ENCODE results near the gene AFF2. TPM values are rescaled to one million over a fixed set of nuclear protein-coding genes. Genes with fewer than 3 reads are reported as not detected.

Gene AFF2
- total and polyA plus RNA-seq, 10 donors, result 0.04 to 26.6 (median 8.7) TPM

GRCh38 chrX:148961985-148962384 lies 461.6 kb downstream of the AFF2 start:
- no peak for DNase-seq
- Histone ChIP-seq H3K36me3 (peaks cover 0 to 3% (median 0%) of the 10 kb centered on the region in 6 donors), H3K9me3 (no peaks in the 10 kb centered on the region), H3K4me1 (no peaks in the 10 kb centered on the region), H3K27ac (no peak overlapping the region), H3K27me3 (replicated peaks in 1 of 7) (no peaks in the 10 kb centered on the region), H3K4me3 (no peak overlapping the region)
- no peak for TF ChIP-seq POLR2AphosphoS5 (IDR thresholded peaks at IDR 0.05)
- TF ChIP-seq POLR2A (IDR thresholded peaks at IDR 0.05), result no peak
- no peak for TF ChIP-seq CTCF (IDR thresholded peaks at IDR 0.05 in 8 of 11, conservative IDR thresholded peaks at IDR 0.05 in 3 of 11)
- intact Hi-C loops (cut with DNase I; ENCODE audit: low total_unique reads), result no loop called here
- 77 to 90% (median 86%) methylated on average over 4 of the region's 4 CpGs for WGBS, 5 donors

- Histone ChIP-seq H3K27ac (no peak overlapping the region), H3K4me1 (no peaks in the 10 kb centered on the region), H3K4me3 (no peak overlapping the region), H3K9me3 (no peaks in the 10 kb centered on the region), H3K36me3 (no peaks in the 10 kb centered on the region), H3K27me3 (replicated peaks in 1 of 7) (no peaks in the 10 kb centered on the region)
- intact Hi-C loops (cut with DNase I; ENCODE audit: low total_unique reads), result no loop called here
- no peak for DNase-seq
- WGBS, 5 donors, result 44 to 72% (median 56%) methylated on average over 7 to 8 of the region's 8 CpGs
- TF ChIP-seq POLR2AphosphoS5 (IDR thresholded peaks at IDR 0.05), result no peak
- no peak for TF ChIP-seq POLR2A (IDR thresholded peaks at IDR 0.05)
- no peak for TF ChIP-seq CTCF (IDR thresholded peaks at IDR 0.05 in 8 of 11, conservative IDR thresholded peaks at IDR 0.05 in 3 of 11)
Measured at GRCh38 chrX:148976571-148977400, 476.4 kb downstream of the AFF2 start.

- Histone ChIP-seq H3K27me3 (replicated peaks in 1 of 7) (no peaks in the 10 kb centered on the region), H3K36me3 (no peaks in the 10 kb centered on the region), H3K4me3 (no peak overlapping the region), H3K4me1 (no peaks in the 10 kb centered on the region), H3K27ac (no peak overlapping the region), H3K9me3 (no peaks in the 10 kb centered on the region)
- no peak for TF ChIP-seq POLR2AphosphoS5 (IDR thresholded peaks at IDR 0.05)
- no peak for TF ChIP-seq POLR2A (IDR thresholded peaks at IDR 0.05)
- 85 to 97% (median 92%) methylated on average over 4 of the region's 4 CpGs for WGBS, 5 donors
- DNase-seq, result no peak
- intact Hi-C loops (cut with DNase I; ENCODE audit: low total_unique reads), result no loop called here
Measured at GRCh38 chrX:148979786-148980185, 479.4 kb downstream of the AFF2 start.

- WGBS, 5 donors, result 50 to 83% (median 73%) methylated on average over 2 of the region's 2 CpGs
Measured at GRCh38 chrX:148984238-148984637, 483.8 kb downstream of the AFF2 start.

More at GRCh38 chrX:148984238-148984637, 483.8 kb downstream of the AFF2 start:
- H3K9me3 ChIP-seq, result no peaks in the 10 kb centered on the region
- H3K27me3 ChIP-seq (replicated peaks in 1 of 7), result no peaks in the 10 kb centered on the region
- no peaks in the 10 kb centered on the region for H3K36me3 ChIP-seq
- no peak for DNase-seq
- no peak overlapping the region for H3K27ac ChIP-seq
- H3K4me1 ChIP-seq, result no peaks in the 10 kb centered on the region
- TF ChIP-seq POLR2AphosphoS5 (IDR thresholded peaks at IDR 0.05), result no peak
- TF ChIP-seq CTCF (IDR thresholded peaks at IDR 0.05 in 8 of 11, conservative IDR thresholded peaks at IDR 0.05 in 3 of 11), result no peak
- TF ChIP-seq POLR2A (IDR thresholded peaks at IDR 0.05), result no peak
- intact Hi-C loops (cut with DNase I; ENCODE audit: low total_unique reads), result no loop called here
- no peak overlapping the region for H3K4me3 ChIP-seq
